WI38 (cell line): Measurements from ENCODE around the gene DNAAF1.
"Not testable (repeated sequence)": the region's sequence is repeated elsewhere in the genome, so short reads cannot be mapped to it uniquely, and the experiment has no call there.

Experiments
- H3K4me3 ChIP-seq: 2 replicates; pipeline ENCODE4 v1.5.1; 2011; ENCODE audit warnings: low read depth, mild to moderate bottlenecking, control low read depth, low read length
- TF ChIP-seq, protein P1 (sequence below): IDR thresholded peaks from 2 replicates; pipeline ENCODE4 v1.5.1; 2012; ENCODE audit warnings: low read depth, mild to moderate bottlenecking, control low read depth, low read length

DNAAF1 gene

DNA sequence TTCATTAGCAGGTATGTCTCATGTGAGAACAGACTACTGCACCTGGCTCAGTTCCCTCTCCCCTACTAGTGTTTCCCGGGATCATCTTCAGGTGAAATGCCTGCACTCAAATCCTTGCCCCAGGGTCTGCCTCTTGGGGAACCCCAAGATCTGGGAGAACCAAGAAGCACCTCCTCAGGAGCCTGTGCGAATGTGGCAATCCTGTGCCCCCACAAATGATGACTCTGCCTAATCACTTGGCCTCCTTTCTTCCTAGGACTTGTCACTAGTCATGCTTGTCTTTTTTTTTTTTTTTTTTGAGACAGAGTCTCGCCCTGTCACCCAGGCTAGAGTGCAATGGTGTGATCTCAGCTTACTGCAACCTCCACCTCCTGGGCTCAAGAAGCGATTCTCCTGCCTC is 67.5 kb downstream of the DNAAF1 start:
- TF ChIP-seq, protein P1, sequence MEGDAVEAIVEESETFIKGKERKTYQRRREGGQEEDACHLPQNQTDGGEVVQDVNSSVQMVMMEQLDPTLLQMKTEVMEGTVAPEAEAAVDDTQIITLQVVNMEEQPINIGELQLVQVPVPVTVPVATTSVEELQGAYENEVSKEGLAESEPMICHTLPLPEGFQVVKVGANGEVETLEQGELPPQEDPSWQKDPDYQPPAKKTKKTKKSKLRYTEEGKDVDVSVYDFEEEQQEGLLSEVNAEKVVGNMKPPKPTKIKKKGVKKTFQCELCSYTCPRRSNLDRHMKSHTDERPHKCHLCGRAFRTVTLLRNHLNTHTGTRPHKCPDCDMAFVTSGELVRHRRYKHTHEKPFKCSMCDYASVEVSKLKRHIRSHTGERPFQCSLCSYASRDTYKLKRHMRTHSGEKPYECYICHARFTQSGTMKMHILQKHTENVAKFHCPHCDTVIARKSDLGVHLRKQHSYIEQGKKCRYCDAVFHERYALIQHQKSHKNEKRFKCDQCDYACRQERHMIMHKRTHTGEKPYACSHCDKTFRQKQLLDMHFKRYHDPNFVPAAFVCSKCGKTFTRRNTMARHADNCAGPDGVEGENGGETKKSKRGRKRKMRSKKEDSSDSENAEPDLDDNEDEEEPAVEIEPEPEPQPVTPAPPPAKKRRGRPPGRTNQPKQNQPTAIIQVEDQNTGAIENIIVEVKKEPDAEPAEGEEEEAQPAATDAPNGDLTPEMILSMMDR, result no peak
- no peak overlapping the region for H3K4me3 ChIP-seq

DNA sequence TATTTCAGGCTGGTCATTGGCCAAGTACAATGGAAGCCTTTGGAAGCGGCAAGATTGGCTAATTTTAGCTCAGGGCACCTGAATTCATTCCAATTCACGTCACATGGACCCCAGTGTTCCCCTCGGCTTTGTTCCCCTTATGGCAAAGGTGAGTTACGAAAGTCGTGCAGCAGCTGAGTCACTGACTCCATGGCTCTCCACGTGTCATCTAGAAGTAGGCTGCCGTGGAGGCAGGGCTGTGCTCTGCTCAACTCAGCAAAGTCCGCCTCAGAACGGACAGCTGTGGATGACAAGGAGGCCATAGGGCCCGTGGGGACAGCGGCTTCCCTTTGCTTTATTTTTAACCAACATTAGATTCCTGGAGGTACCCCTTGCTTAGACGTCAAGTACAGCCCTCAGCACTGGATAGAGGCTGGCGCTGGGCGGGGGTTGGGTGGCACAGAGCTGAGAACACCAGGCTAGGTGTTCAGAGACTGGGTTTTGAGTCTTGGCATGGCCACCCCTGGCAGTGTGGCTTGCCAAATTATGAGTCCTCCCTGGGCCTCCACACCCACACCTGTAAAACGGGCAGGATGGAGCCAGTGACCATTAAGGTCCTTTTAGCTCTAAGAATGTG is 69.5 kb downstream of the DNAAF1 start:
- TF ChIP-seq, protein P1, result no peak

DNA sequence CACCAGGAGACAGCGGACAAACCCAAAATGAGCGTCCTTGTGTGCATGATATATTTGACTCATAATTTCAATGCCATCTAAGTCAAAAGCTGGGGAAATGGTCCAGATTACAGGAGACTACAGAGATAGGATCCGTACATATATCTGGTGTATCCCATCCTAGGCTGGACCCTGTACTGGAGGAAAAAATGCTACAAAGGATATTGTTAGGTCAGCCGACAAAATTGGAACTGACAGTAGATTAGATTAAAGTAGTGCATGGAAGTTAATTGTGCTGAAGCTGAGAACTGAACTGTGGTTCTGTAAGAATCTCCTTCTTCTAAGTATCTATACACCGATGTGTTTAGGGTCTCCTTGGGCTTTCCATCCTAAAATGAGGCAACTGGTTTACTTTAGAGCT is 70.4 kb downstream of the DNAAF1 start:
- TF ChIP-seq, protein P1, result no peak
- H3K4me3 ChIP-seq, result no peak overlapping the region

More for the DNA sequence above, 69.5 kb downstream of the DNAAF1 start:
- H3K4me3 ChIP-seq, result no peak overlapping the region

DNA sequence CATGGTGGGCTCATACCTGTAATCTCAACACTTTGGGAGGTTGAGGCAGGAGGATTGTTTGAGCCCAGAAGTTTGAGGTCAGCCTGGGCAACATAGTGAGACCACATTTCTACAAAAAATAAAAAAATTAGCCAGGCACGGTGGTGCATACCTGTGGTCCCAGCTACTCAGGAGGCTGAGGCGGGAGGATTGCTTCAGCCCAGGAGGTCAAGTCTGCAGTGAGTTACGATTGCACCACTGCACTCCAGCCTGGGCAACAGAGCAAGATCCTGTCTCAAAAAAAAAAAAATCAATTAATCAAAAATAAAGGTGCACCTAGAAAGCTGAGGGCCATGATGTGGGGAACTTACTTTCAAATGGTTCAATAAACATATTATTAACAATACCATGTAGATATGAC is 71.0 kb downstream of the DNAAF1 start:
- H3K4me3 ChIP-seq, result not testable (repeated sequence)

DNA sequence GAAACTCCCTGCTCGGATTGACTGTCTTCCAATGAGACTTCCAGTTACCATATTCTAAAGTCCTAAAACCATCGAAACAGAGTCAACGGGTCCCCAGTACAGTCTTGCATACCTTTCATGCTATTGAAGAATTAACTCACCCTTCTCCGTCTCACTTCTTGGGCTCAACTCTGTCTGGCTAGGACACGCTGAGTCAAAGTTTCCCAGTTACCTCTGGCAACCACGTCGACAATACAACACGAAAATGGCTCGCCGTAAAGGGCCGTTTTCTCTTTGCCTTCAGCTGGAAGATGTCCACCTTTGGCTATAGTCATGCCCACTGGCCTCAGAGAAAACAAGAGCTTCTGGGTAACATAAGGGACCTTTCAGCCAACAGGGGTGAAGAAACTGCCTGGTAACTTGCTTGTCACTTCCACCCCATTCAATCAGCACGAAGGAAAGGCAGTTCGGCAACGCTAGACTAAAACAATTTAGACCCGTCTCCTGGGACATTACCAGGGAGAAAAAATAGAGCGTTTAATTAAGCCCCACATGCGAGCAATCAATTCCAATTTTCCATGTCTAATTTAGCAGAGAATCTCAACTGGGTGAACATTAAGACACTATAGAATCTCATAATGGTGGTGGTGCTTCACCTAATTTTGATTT is 73.2 kb downstream of the DNAAF1 start:
- TF ChIP-seq, protein P1, result no peak
- no peak overlapping the region for H3K4me3 ChIP-seq

DNA sequence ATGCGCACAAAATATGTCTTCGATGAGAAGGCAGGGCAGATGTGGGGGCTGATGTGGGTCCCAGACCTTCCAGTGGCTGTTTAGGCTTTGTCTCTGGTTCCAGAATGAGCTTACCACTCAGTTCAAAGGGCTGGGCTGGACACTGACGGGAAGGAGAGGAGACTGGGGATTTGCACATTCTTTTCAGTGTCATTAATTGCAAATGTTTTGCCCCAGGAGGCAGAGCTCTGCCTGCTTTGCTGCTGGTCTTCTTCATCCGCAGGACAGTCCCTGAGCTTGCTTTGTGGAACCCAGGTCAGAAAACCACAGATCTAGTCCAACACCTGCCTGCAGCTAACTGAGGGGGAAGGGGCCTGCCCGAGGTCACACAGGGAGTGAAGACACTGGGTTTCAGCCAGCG is 73.8 kb downstream of the DNAAF1 start:
- H3K4me3 ChIP-seq, result no peak overlapping the region
- TF ChIP-seq, protein P1, result no peak

DNA sequence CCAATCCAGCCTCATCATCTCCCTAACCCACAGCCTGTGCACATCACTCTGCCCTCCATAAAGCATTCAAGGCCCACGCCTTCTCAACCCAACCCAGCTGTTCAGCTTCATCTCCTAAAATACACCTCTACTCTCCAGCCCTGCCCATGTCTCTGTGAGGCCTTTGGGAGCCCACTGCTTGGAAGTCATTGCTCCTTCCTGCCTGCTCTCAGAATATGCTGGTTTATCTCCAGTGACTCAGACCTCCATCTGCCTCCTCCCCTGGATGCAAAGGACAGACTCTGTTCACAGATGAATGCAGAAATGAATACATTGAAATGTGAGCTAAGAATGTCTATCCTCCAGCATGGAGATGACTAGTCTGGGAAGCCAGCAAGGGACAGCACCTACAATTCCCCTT is 75.7 kb downstream of the DNAAF1 start:
- TF ChIP-seq, protein P1, result no peak
- no peak overlapping the region for H3K4me3 ChIP-seq

DNA sequence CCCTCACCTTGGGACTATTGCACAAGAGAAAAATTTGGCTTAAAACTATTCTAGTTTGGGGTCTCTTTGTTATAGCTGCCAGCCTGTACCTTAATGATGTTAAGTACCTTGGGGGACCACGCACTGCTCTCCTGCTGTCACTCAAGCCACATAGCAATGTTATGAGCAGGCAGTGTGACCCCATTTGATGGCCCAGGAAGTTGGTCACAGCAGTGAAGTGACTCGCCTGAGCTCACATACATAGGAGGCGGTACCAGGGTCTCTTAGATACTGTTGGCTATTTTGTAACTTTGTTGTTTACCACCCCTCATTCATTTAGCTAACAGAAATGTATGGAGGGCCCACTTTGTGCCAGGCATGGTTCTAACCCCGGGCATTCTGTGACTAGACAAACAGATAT is 78.3 kb downstream of the DNAAF1 start:
- TF ChIP-seq, protein P1, result no peak
- H3K4me3 ChIP-seq, result no peak overlapping the region
